GM18867 (cell line): ENCODE data around the gene PRDM11.
"Not testable (repeated sequence)": the region's sequence is repeated elsewhere in the genome, so short reads cannot be mapped to it uniquely, and the experiment has no call there.

Experiments
- ATAC-seq: cut with Tn5 transposase; IDR thresholded peaks from one replicate; pipeline ENCODE4 v1.9.1; 2021; ENCODE audit warnings: mild to moderate bottlenecking, moderate library complexity; ENCODE audit not compliant: unreplicated experiment

The PRDM11 gene

GRCh38 chr11:45229401-45230020, 83.1 kb downstream of the PRDM11 start:
- no peak for ATAC-seq

GRCh38 chr11:45232341-45233080, 86.1 kb downstream of the PRDM11 start:
- ATAC-seq, result no peak

- peak; percentile 75 for ATAC-seq
Measured at GRCh38 chr11:45233121-45233803, 86.8 kb downstream of the PRDM11 start.

GRCh38 chr11:45233804-45234170, 87.3 kb downstream of the PRDM11 start:
- no peak for ATAC-seq

GRCh38 chr11:45234306-45235006, 88.0 kb downstream of the PRDM11 start:
- no peak for ATAC-seq

- no peak for ATAC-seq
Measured at GRCh38 chr11:45237711-45238315, 91.4 kb downstream of the PRDM11 start.

- ATAC-seq, result no peak
Measured at GRCh38 chr11:45238724-45239123, 92.3 kb downstream of the PRDM11 start.

GRCh38 chr11:45239733-45240132, 93.3 kb downstream of the PRDM11 start:
- no peak for ATAC-seq

- no peak for ATAC-seq
Measured at GRCh38 chr11:45243967-45244366, 97.5 kb downstream of the PRDM11 start.

- ATAC-seq, result no peak
Measured at GRCh38 chr11:45245218-45246045, 99.0 kb downstream of the PRDM11 start.

GRCh38 chr11:45246241-45246640, 99.8 kb downstream of the PRDM11 start:
- ATAC-seq, result no peak

GRCh38 chr11:45247433-45247832, 101.0 kb downstream of the PRDM11 start:
- no peak for ATAC-seq

- no peak for ATAC-seq
Measured at GRCh38 chr11:45248501-45249011, 102.1 kb downstream of the PRDM11 start.

GRCh38 chr11:45249372-45249771, 102.9 kb downstream of the PRDM11 start:
- not testable (repeated sequence) for ATAC-seq

- ATAC-seq, result no peak
Measured at GRCh38 chr11:45250035-45250718, 103.7 kb downstream of the PRDM11 start.

GRCh38 chr11:45252134-45252856, 105.9 kb downstream of the PRDM11 start:
- ATAC-seq, result peak; percentile 73

- ATAC-seq, result no peak
Measured at GRCh38 chr11:45252877-45253276, 106.4 kb downstream of the PRDM11 start.

- no peak for ATAC-seq
Measured at GRCh38 chr11:45253640-45254039, 107.2 kb downstream of the PRDM11 start.

GRCh38 chr11:45254070-45254469, 107.6 kb downstream of the PRDM11 start:
- no peak for ATAC-seq
